GM21423 (cell line): ENCODE measurements around the gene ADD1.
A peak's percentile ranks its signal among the peaks of the same experiment; 100 is the strongest.

Experiments used
- ATAC-seq: cut with Tn5 transposase; IDR thresholded peaks from one replicate; pipeline ENCODE4 v1.9.1; 2021; ENCODE audit warnings: mild to moderate bottlenecking, moderate library complexity; ENCODE audit not compliant: unreplicated experiment

The ADD1 gene

DNA sequence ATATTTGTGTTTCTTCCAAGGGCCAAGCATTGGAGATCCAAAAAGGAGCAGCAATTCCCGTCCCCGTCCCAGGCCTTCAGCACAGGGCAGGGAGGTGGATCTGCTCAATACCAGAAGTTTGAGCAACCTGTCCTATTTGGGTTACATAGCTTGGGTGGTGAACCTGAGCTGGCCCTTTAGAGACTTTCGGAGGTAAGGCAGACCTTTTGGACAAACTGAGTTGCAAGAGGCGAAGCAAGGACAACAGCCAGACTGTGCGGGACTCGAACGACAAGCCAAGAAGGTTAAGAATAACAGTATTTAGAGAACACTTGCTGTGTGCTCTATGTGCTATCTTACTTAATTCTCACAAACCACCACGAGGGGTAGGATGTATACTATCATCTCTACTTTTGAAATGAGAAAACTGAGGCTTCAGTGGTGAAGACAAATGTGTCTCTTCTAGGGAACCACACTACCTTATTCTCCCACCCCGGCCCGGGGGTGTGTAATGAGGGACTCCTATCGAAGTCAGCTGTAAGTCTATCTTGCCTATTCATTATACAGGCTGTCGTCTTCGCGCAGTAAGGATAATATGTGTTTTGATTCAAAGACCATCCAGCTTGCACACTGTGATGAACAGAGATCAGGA, 118.3 kb downstream of the ADD1 start:
- ATAC-seq: no peak

DNA sequence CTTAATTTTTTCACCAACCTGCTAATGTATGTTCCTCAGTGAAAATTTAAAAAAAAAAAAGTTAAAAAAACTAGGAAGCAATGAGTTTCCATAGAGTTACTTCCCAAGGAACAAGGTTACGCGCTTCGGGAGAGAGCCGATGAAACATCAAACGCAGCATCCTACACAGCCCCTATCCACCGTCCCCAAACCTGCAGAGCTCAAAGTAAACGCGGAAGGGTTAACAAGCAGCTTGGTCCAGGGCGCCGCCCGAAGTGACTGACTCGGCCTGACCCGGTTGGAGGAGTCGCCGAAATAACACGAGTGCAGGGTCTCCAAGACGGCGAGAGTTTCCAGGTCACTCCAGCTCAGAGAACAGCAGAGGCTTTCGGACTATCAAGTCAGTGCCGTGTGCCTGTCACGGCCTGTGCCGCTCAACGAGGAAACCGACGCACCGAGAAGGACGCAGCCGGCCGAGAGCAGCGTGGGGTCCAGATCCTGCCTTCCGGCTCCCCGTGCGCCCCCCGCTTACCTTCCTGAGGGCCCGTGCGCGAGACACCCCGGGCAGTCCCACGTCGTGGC, 119.0 kb downstream of the ADD1 start:
- ATAC-seq: peak; percentile 26

DNA sequence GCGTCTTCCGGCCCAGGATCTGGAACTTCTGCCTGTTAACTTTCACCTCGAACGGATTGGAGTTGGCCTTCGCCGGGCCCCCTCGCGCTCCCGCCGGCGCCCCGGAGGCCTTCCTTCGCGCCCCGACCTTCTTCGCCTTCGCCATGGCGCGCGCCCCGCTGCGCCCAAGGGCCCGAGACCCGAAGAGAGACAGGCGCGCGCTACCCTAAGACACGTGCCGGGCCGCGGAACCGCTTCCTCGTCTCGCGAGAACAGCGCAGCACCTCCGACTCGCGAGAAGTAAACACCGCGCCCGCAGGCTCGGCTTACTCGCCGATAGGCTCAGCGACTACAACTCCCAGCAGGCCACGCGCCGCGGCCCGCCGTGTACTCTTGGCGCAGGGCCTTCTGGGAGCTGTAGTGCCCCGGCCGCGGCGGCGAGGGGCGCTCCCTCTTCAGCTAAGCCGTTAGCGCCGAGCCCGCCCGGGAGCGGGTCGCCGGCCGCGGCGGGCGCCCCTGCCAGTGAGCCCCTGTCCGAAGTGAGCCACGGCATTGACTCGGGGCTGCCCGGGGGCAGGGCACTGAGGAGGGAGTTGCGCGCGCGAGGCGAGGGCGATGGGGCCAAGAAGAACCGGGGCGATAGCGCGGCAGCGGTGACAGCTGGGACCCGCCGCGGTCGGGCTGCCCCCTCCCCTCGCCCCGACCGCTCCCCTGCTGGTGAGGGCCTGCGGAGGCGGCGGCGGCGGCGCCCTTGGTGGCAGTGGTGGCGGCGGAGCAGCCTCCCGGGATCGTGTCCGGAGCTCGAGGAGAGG, 119.7 kb downstream of the ADD1 start, which contains the start of the genes GRK4 and NOP14:
TSS of gene GRK4 (plus strand) at position 397 of the 791 bp plus-strand sequence. CDS start 500 bp downstream, outside the sequence.
TSS of gene NOP14 (minus strand) at position 232 of the 791 bp plus-strand sequence. CDS start at position 145, 87 bp downstream.
- ATAC-seq: peak; percentile 87

DNA sequence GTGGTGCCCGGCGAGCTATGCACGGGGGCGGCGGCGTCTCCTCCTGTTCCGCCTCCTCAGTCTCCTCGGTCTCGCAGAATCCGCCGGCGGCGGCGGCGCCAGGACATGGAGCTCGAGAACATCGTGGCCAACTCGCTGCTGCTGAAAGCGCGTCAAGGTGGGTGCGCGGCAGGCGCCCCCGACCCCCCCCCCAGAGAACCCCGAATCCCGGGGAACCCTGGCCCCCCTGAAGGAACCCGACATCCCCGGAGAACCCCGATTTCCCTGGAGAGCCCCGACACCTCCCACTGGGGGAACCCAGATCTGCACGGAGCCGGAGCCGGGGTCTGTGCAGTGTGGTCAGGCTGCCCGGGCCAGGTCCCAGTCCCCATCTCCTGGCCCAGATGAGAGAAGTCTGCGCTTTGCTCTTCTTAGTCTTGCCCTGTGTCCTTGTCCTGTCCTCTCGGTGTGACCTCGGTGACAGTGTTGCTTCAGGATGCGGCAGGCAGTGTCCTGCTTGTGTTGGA, 120.4 kb downstream of the ADD1 start:
- ATAC-seq: peak; percentile 29

DNA sequence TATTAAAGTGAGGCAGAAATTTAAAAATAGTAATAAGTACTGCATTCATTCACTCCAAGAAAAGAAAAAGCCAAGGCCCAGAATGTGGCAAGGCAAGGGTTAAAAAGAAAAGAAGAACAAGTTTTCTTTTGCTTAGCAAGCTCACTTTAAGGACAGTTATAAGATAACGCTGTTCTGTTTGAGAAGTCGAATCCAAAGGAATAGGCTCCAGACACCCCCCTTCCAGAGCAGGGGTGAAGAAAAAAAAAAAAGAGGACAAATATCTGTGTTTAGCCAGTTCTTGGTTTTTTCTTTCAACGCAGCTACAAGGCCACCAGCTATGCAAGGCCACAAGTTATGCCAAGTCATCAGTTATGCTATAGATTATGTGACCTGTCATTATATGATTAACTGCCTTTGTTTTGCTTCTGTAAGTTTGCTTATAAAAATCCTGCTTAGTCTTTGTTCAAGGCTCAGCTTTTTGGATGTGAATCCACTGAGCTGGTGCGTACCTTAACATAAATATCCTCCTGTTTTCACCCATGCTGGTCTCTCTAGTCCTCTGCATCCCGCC, 121.1 kb downstream of the ADD1 start:
- no peak for ATAC-seq

DNA sequence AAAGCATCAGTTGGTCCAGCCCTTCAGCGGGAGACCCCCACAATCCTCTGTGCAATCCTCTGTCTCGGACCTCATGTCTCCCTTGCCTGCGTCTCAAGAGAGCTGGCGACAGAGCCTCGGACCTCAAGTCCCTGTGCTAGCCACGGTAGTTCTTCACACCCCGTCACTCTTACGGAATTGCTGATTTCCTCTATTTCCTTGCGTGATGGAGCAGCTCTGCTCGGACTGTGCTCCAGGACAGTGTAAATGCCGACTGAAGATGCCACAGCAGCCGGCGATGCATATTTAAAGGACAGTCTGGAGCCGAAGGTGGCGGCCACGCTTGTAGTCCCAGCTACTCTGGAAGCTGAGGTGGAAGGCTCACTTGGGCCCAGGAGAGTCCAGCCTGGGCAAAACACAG, 121.6 kb downstream of the ADD1 start:
- no peak for ATAC-seq

DNA sequence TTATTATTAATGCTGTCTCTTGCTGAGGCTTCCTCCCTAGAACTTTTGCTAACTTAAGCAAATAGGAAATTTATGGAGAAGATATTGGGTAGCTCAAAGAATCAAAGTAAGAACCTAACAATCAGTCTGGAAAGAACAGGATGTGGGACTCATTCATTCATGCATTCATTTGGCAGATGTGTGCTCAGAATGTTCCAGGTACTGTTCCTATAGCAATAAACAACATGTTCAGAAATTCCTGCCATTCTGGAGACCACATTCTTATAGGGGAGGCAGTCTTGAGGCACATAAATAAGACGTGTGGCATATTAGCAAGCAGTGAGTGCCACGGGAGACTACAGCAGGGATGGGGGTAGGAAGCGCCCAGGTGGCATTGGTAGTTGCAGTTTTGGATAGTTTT, 124.7 kb downstream of the ADD1 start:
- no peak for ATAC-seq

DNA sequence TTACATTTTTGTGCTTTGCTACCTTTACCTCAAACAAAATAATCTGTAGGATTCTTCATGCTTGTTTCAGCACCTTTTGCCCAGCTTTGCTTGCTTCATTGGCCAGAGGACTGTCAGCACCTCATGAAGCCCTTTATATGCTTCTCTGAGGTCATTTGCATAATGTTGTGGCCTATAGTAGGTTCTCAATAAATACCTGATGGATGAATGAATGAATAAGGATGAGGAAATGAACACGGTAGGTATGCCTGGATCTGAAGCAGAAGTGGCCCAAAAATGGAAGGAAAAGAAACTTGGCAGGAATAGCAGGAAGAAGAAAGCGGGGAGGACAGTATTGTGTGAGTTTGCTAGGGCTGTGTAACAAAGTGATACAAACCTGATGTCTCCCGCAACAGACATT, 127.6 kb downstream of the ADD1 start:
- ATAC-seq: no peak

DNA sequence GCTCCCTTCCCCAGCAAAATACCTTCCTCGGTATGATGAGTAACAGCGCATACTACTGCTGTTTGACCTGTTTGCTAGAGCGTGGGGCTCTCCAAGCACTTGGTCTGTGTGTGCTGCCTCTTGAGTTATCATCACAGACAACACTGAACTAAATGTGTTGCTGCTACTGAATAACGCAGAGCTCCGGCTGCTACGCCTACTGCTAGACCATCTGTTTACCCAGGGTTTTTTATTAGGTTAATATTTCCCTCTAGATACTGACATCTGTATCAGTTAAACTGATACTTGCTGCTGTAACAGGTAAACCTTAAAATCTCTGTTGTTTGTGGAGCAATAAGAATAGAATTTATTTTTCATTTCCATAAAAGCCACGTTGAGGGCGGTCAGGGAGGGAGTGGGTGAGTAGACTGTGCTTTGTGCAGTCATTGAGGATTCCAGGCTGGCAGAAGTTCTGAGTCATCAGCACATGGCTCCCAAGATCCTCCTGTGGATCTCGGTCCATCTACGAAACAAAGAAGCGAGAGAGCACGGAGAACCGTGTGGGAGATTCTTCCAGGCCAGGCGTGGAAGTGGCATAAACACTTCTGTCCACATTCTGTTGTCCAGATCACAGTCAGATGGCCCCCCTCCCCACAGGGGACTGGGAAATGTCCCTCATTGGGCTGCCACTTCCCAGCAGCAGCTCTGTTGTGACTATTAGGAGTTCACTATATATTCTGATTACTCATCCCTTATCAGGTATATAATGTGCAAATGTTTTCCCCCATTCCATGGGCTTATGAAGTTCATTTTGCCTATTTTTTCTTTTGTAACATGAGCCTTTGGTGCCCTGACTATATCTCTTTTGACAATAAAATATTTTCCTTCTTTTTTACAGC, 133.8 kb downstream of the ADD1 start:
- ATAC-seq: no peak
